NB4 (cell line): ENCODE data around the gene MYADML2.

Experiments used
- POLR2A ChIP-seq: IDR thresholded peaks from 2 replicates; pipeline ENCODE4 v1.6.1; 2011; ENCODE audit warnings: mild to moderate bottlenecking; ENCODE audit not compliant: insufficient read length; ENCODE audit errors: extremely low read depth
- TF ChIP-seq, protein P1 (sequence below): IDR thresholded peaks from one replicate; pipeline ENCODE4 v1.5.1; 2012; ENCODE audit warnings: low read depth, low read length
- TF ChIP-seq, protein P2 (sequence below): IDR thresholded peaks from 2 replicates; pipeline ENCODE4 v1.6.1; 2011; ENCODE audit warnings: low read depth, low read length

DNA sequence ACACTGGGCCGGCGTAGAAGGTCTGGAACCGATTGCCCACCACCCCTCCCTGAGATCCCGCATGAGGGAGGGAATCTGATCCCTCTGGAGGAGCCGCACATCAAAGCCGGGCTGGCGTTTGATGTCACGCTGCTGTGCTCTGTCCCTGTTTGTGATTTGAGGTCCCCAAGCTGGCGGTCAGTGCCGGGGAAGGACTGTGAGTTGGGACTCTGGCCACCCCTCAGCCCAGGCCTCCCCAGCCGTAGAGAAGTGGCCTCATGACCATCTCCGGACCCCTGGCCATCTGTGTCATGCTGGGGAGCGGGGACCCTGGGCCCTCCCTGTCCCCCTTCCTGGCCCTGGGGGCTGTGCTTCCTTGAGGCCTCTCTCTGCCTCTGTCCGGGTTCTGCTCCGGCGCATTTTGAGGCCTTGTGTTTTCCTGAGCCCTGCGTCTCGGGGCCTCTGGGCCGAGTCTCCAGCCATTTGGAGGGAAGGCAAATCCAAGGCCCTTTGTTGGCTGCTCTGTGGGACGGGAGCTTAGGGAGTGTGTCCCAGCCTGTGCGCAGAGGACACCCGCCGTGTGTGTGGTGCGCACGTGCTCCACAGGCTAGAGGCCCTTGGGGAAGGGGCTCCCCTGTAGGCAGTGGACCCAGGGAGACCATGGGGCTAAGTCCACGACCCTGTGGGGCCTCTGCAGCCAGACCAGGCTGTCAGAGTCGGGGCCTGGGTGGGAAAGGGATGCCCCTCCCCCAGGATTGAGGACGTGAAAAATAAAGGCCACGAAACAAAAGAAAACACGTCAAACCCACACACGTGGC lies 45.5 kb upstream of the MYADML2 start:
- TF ChIP-seq, protein P1, sequence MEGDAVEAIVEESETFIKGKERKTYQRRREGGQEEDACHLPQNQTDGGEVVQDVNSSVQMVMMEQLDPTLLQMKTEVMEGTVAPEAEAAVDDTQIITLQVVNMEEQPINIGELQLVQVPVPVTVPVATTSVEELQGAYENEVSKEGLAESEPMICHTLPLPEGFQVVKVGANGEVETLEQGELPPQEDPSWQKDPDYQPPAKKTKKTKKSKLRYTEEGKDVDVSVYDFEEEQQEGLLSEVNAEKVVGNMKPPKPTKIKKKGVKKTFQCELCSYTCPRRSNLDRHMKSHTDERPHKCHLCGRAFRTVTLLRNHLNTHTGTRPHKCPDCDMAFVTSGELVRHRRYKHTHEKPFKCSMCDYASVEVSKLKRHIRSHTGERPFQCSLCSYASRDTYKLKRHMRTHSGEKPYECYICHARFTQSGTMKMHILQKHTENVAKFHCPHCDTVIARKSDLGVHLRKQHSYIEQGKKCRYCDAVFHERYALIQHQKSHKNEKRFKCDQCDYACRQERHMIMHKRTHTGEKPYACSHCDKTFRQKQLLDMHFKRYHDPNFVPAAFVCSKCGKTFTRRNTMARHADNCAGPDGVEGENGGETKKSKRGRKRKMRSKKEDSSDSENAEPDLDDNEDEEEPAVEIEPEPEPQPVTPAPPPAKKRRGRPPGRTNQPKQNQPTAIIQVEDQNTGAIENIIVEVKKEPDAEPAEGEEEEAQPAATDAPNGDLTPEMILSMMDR: no peak
- TF ChIP-seq, protein P2, sequence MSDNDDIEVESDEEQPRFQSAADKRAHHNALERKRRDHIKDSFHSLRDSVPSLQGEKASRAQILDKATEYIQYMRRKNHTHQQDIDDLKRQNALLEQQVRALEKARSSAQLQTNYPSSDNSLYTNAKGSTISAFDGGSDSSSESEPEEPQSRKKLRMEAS: no peak
- no peak for TF ChIP-seq POLR2A
